Measurements from ENCODE around the gene TMEM201. TPM values are rescaled to one million over a fixed set of nuclear protein-coding genes. Genes with fewer than 3 reads are reported as not detected.

TMEM201 gene
- total and polyA plus RNA-seq, 9 of the 15 experiments (the other 6 are each of a cell fraction or from before 2014, with no cell fraction given), result 0.42 to 51.3 (median 7.4) TPM

GRCh38 chr1:9593492-9594465 is 5.1 kb downstream of the TMEM201 start (continued):
- TF ChIP-seq GTF2F1 (IDR thresholded peaks at IDR 0.05; ENCODE audit: low read depth, low read length), result no peak
- no peak for TF ChIP-seq ZBTB11 (CRISPR knock-in tag; IDR thresholded peaks at IDR 0.05)
- no peak for TF ChIP-seq SREBF1 (IDR thresholded peaks at IDR 0.05; ENCODE audit: borderline replicate concordance, low read depth, low read length)
- TF ChIP-seq ZNF695 (CRISPR knock-in tag; IDR thresholded peaks at IDR 0.05), result no peak
- TF ChIP-seq AFF4 (CRISPR knock-in tag; IDR thresholded peaks at IDR 0.05), result no peak
- no peak for TF ChIP-seq POU5F1 (IDR thresholded peaks at IDR 0.05; ENCODE audit: borderline replicate concordance, low read depth, low read length, partially characterized antibody)
- no peak for TF ChIP-seq NCOR1 (IDR thresholded peaks at IDR 0.05)
- no peak for TF ChIP-seq THRA (IDR thresholded peaks at IDR 0.05)
- no peak for TF ChIP-seq RHOXF2B (CRISPR knock-in tag; conservative IDR thresholded peaks at IDR 0.05)
- TF ChIP-seq ZNF280A (IDR thresholded peaks at IDR 0.05; ENCODE audit: low read depth, partially characterized antibody), result no peak
- TF ChIP-seq TFE3 (CRISPR knock-in tag; IDR thresholded peaks at IDR 0.05), result no peak
- TF ChIP-seq FUS (optimal IDR thresholded peaks at IDR 0.05; ENCODE audit: low read depth, low read length), result no peak
- TF ChIP-seq RAD51 (IDR thresholded peaks at IDR 0.05; ENCODE audit: borderline replicate concordance, low read depth), result no peak
- TF ChIP-seq DNMT1 (IDR thresholded peaks at IDR 0.05), result no peak

Data from K562 (cell line).